GM19324 (cell line): Measurements from ENCODE around the gene FGF12.

Experiments used
- ATAC-seq: cut with Tn5 transposase; IDR thresholded peaks from one replicate; pipeline ENCODE4 v1.9.1; 2021; ENCODE audit warnings: mild to moderate bottlenecking, moderate library complexity; ENCODE audit not compliant: unreplicated experiment, low FRiP score

The FGF12 gene

GRCh38 chr3:192422321-192422996, 304.9 kb downstream of the FGF12 start:
- no peak for ATAC-seq

GRCh38 chr3:192419312-192419711, 308.0 kb downstream of the FGF12 start:
- ATAC-seq: no peak

- ATAC-seq: no peak
These were observed 309.7 kb downstream of the FGF12 start for GRCh38 chr3:192417559-192418055.

GRCh38 chr3:192417017-192417416, 310.3 kb downstream of the FGF12 start:
- ATAC-seq: no peak

GRCh38 chr3:192413461-192413860, 313.9 kb downstream of the FGF12 start:
- no peak for ATAC-seq

GRCh38 chr3:192410684-192410960, 316.7 kb downstream of the FGF12 start:
- ATAC-seq: no peak

GRCh38 chr3:192409838-192410683, 317.3 kb downstream of the FGF12 start:
- ATAC-seq: no peak

GRCh38 chr3:192409201-192409837, 318.0 kb downstream of the FGF12 start:
- no peak for ATAC-seq

GRCh38 chr3:192408647-192409200, 318.6 kb downstream of the FGF12 start:
- no peak for ATAC-seq

- no peak for ATAC-seq
These were observed 319.2 kb downstream of the FGF12 start for GRCh38 chr3:192408007-192408646.

- ATAC-seq: no peak
These were observed 327.6 kb downstream of the FGF12 start for GRCh38 chr3:192399767-192400166.

- ATAC-seq: no peak
These were observed 330.3 kb downstream of the FGF12 start for GRCh38 chr3:192397012-192397411.

GRCh38 chr3:192395506-192395905, 331.8 kb downstream of the FGF12 start:
- ATAC-seq: no peak

GRCh38 chr3:192392986-192393385, 334.4 kb downstream of the FGF12 start:
- ATAC-seq: no peak

GRCh38 chr3:192382861-192383260, 344.5 kb downstream of the FGF12 start:
- ATAC-seq: no peak

- ATAC-seq: no peak
These were observed 353.8 kb downstream of the FGF12 start for GRCh38 chr3:192373586-192373985.

- no peak for ATAC-seq
These were observed 354.3 kb downstream of the FGF12 start for GRCh38 chr3:192373032-192373431.

GRCh38 chr3:192372616-192373015, 354.7 kb downstream of the FGF12 start:
- no peak for ATAC-seq

GRCh38 chr3:192371870-192372400, 355.4 kb downstream of the FGF12 start:
- no peak for ATAC-seq

- ATAC-seq: no peak
These were observed 359.7 kb downstream of the FGF12 start for GRCh38 chr3:192367616-192368015.
